NB4 (cell line): ENCODE measurements around the gene TIAM2.

Source experiments
- POLR2A ChIP-seq: IDR thresholded peaks from 2 replicates; pipeline ENCODE4 v1.6.1; 2011; ENCODE audit warnings: mild to moderate bottlenecking; ENCODE audit not compliant: insufficient read length; ENCODE audit errors: extremely low read depth
- TF ChIP-seq, protein P1 (sequence below): IDR thresholded peaks from one replicate; pipeline ENCODE4 v1.5.1; 2012; ENCODE audit warnings: low read depth, low read length
- TF ChIP-seq, protein P2 (sequence below): IDR thresholded peaks from 2 replicates; pipeline ENCODE4 v1.6.1; 2011; ENCODE audit warnings: low read depth, low read length

DNA sequence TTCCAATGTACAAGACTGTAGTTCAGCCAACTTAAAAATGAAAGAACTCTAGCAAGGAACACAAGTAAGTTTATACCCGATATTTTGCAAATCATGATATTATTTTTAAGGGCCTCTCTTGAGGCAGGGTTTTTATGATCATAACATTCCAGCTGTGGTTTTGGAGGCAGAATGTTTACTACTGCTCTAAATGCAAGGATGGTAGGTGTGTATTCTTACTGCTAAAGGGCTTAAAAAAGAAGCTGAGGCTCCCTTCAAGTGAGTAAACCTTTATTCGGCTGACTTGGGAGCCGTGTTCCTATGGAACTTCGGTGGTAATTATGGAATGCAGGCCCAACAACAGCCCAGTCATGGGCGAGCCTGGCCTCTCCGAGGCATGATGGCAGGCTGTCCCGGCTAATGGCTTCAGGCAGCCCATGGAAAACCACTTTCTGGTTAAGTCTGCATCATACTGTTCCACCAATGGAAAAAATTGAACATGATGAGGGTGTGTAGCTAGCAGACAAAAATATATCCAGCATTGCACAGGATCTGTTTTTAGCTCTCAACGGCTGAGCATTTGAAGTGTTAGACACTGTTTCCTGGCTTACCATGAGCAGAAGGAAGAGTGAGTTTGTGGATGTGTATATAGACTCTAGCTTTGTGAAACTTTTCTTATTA, 111.5 kb downstream of the TIAM2 start:
- TF ChIP-seq, protein P1, sequence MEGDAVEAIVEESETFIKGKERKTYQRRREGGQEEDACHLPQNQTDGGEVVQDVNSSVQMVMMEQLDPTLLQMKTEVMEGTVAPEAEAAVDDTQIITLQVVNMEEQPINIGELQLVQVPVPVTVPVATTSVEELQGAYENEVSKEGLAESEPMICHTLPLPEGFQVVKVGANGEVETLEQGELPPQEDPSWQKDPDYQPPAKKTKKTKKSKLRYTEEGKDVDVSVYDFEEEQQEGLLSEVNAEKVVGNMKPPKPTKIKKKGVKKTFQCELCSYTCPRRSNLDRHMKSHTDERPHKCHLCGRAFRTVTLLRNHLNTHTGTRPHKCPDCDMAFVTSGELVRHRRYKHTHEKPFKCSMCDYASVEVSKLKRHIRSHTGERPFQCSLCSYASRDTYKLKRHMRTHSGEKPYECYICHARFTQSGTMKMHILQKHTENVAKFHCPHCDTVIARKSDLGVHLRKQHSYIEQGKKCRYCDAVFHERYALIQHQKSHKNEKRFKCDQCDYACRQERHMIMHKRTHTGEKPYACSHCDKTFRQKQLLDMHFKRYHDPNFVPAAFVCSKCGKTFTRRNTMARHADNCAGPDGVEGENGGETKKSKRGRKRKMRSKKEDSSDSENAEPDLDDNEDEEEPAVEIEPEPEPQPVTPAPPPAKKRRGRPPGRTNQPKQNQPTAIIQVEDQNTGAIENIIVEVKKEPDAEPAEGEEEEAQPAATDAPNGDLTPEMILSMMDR, result no peak
- TF ChIP-seq POLR2A, result no peak
- TF ChIP-seq, protein P2, sequence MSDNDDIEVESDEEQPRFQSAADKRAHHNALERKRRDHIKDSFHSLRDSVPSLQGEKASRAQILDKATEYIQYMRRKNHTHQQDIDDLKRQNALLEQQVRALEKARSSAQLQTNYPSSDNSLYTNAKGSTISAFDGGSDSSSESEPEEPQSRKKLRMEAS, result no peak
